ENCODE data around the gene PPP1R9A.

DNA sequence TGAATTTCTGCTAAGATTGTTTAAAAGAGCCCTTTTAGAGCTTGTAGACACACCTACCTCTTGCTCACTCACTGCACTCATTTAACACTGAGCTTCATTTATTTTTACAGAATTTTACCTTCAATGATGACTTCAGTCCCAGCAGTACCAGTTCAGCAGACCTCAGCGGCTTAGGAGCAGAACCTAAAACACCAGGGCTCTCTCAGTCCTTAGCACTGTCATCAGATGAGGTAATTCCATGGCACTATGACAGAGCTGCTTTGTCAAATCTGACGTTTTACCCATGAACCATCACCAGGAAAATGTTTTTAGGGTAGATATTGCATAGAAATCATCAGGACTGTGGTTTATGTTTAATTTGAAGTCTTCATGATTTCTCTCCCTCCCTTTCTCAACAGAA, 378.7 kb downstream of the PPP1R9A start:
- TF ChIP-seq CTCF (IDR thresholded peaks at IDR 0.05; ENCODE audit: borderline replicate concordance, extremely low read depth, low read length, poor library complexity, severe bottlenecking) (no peak), EZH2 (IDR thresholded peaks at IDR 0.05; ENCODE audit: borderline replicate concordance, low read depth, low read length, severe bottlenecking) (no peak)
